GM21529 (cell line): ENCODE results near the gene FRRS1L.
"Not testable (repeated sequence)": the region's sequence is repeated elsewhere in the genome, so short reads cannot be mapped to it uniquely, and the experiment has no call there.

ENCODE experiments used
- ATAC-seq: cut with Tn5 transposase; IDR thresholded peaks from one replicate; pipeline ENCODE4 v1.9.1; 2021; ENCODE audit not compliant: unreplicated experiment

The FRRS1L gene

DNA sequence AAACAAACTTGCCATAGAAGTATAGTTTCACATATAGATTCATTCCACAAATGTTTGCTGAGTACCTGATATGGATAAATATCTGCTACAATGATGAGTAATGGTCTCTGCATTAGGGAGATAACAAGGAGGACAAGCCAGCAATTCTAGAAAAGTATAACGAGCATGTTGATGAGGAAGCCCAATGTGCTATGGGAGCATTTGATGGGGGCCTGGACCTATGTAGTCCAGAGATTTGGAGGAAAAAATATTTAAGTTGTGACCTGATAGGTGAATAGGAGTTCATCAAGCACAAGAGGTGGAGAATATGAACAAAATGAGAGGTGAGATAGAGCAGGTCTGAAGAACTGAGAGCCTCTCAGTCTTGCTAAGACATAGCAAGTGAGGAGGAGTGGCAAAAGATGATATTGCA, 32.9 kb downstream of the FRRS1L start:
- ATAC-seq, result no peak

DNA sequence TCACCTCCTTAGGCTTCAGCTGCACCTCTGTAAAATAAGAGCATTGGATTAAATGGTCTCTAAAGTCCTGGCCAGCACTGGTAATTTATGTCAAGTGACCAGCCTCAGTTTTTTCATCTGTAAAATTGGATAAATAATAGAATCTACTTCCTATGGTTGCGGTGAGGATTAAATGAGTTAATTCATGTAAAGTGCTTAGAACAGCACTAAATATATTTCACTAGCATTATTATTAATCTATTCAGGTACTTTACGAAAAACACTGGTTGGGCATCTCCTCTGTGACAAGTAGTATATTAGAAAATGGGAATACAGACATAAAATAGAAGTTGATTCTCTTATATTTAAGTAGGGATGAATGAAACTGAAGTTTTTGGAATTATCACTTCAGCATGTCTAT, 33.5 kb downstream of the FRRS1L start:
- no peak for ATAC-seq

DNA sequence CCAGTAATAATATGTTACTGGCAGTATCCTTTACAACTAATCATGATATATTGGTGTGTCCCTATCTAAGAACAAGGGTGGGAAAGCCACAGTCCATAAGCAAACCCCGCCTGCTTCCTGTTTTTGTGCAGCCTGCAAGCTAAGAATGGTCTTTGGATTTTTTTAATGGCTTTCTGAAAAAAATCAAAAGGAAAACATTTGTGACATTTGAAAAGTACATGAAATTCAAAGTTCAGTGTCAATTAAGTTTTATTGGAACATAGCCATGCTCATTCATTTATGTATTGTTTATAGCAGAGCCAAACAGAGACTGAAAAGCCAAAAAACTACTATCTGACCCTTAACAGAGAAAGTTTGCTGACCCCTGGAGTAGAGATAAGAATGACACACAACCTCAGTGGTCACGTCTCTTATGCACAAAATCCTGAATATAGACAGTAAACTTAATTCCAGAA, 34.5 kb downstream of the FRRS1L start:
- no peak for ATAC-seq

DNA sequence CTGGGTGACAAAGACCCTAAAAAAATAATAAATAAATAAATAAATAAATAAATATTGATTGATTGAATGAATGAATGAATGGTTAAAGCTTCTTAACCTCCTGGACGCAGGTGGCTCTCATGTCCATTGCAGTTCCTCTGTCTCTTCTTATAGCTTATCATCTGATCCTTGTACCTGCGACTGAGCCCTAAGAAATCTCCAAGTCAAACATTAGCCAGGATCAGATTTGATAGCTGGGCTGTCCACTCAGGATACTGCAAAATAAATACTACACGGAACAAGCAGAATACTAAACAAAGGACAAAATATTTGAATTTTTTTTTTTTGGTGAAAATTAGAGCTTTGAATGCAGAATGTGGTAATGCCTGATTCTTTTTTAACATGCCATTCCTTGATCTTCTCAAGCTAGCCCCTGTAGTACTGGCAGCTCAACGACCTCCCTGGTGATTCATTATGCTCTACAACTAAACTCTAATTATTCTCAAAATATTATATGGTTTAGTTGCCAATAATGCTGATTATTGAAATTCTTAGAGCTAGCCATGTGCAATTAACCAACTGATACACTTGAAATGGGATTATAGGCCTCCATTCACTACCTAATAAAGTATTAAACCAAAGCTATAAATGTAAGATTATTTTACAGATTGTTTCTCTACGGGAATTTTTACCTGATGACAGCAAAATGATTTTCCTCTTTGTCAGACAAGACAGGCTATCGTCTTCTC, 37.4 kb downstream of the FRRS1L start:
- ATAC-seq, result no peak

DNA sequence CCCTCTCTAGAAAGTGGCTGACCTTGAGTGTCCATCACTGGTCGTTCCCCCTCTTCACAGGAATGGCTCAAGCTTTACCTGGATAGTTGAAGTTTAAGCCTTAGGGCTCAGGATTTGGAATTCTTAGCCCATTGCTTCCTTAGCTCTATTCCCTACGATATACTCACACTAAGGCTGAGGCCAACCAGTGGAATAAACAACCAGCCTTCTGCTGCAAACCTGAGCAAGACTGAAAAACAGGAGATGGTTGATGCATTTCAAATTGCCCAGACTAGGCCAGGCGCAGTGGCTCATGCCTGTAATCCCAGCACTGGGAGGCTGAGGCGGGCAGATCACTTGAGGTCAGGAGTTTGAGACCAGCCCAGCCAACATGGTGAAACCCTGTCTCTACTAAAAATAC, 40.4 kb downstream of the FRRS1L start:
- ATAC-seq, result not testable (repeated sequence)

DNA sequence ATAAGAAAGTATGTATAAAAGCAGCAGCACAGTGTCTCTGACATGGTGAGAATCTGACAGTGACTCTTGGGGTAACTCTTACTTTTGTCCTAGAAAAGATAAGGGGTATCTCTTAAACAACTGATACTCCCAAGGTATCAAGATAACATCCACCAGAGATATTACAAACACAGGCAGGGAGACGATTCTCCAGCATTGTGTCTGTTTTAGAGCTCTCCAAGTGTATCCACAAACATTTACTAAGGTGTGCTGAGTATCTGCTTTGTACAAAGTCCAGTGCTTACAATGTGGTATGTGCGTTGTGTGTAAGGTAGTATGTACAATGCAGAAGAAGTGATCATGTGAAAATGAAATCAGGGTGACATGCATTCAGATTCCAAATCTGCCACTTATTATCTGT, 42.9 kb downstream of the FRRS1L start:
- no peak for ATAC-seq

DNA sequence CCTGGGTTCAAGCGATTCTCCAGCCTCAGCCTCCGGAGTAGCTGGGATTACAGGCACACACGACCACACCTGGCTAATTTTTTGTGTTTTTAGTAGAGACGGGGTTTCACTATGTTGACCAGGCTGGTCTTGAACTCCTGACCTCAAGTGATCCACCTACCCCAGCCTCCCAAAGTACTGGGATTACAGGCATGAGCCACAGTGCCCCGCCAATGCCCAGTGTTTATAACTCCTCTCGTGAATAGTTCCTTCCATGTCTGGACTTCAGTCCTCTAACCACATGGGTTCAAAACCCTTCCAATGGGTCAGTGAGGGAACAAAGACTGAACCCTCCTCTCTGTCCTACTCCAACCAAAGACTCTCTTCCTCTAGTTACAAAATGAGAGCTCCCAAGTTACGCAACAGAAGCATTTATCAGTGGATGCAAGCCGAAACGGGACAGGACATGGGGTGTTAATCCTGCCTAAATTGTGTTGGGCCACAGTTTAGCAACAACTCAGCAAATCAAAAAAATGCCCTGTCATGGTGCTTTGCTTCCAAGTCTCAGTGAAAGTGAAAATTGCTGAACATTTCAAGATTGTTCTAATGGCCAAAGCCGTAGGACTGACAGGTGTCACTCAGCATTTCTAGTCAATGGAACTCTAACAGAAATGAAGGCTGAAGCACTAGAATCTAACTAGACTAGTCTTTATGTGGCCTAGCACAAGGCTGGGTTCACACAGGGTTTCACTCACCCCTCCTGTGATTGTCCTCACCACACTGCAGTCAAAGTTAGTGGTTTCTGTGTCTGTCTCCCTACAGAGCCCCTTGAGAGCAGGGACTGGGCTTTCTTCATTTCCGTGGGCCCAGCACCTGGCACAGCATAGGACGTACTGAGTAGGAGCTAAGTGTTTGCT, 44.1 kb downstream of the FRRS1L start:
- peak; percentile 24 for ATAC-seq

DNA sequence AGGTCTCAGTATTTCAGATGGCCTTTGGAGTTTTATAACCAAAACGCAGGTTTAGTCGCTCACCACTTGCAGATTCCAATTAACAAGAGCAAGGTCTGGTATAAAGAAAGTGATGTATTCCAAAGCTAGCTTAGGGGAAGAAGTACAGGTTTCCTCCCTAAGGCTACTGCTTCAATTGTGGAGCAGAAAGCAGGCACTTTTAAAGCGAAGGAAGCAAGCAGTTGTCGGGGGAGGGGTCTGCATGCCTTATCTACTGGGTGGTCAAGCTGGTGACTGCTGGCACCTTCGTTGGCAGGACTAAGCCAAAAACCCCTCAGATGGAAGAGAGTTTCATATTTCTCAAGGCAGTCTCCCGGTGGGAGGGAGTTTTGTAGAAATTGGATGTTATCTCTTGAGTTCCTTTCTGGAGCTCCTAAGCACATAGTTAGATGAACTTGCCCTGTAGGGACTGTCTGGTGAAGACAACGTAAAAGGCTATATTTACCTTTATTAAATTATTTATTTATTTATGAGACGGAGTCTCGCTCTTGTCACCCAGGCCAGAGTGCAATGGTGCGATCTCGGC, 45.7 kb downstream of the FRRS1L start:
- ATAC-seq, result no peak

DNA sequence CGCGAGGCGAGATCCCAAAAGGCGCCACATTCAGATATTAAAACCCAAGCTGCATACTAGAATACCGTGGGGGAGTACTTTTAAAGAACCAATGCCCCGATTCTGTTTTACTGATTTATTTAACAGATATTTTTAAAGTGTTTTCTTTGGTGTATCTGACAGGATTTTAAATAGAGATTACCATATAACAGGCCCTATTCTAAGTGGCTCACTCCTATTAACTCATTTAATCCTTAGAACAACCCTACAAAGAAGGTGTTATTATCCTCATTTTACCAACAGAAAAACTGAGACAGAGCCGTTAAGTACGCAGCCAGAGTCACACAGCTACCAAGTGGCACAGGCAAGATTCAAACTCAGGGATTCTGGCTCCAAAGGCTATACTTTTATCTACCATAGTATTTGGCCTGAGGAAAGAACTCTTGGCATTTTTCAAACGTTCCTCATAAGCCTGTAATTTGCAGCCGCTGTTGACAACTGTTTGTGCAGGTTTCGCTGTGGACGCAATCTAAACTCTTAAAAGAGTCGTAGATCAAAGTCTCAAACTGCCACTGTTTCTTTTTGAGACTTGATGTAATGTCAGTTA, 46.8 kb downstream of the FRRS1L start:
- ATAC-seq, result no peak

DNA sequence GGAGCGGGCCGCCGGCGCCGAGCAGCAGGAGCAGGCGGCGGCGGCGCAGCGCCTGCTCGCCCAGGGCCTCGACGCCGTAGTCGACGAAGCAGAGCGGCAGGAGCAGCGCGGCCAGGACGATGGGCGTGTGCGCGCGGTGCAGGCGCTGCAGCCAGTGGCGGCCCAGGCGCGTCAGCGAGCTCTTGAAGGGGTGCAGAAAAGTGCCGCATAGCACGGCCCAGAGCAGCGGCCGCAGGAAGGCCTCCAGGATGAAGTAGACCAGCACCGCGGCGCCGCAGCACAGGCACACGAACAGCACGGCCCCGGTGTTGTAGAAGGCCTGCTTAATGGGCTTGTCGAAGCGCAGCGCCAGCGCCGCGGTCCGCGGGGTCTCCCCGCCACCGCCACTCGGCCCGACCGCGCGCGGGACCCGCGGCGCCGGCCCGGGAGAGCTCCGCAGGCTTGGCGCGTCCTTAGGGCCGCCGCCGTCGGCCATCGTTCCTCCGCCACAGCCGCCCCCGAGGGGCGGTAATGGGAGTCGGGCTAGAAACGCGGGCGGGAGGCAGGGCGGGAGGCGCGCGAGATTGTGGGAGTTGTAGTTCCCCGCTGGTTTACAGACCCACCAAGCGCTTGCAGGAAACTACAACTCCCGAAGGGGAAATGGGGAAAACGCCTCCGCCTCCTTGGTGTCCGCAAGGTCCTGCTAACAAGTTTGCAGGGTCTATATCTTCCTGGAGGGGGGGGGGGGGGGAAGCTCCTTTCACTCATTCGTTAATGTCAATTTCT, 47.4 kb downstream of the FRRS1L start, which contains the start of gene TMEM245:
TMEM245 (minus strand) TSS at position 509 of the 765 bp plus-strand sequence; CDS start at position 475, 34 bp downstream.
- peak; percentile 89 for ATAC-seq

DNA sequence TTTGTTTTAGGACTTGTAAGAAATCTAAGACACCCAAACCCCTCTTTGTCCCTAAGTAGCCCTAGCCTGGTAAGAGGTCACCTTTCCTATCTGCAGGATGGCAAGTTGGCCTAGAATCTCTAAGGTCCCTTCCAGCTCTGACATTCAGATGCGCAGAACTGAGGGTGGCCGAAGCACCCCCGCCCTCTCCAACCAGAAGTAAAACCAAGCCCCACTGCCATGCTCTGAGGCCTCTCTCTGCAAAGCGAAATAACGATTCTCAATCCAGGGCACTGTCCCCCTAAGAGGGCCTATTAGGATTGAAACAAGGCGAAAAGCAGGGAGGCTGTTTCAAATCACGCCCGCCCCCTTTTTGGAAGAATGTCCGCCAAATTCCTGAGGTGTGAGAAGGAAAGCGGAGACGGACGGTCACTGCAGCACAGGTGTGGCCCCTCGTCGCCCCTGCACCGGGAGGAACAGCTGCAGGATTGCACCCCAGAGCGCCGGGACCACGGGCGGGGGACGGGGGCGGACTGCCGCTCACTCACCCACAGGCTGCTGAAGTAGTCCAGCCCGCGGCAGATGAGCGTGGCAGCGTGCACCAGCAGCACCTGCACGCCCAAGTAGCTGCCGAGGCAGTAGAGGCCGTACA, 48.1 kb downstream of the FRRS1L start:
- no peak for ATAC-seq

DNA sequence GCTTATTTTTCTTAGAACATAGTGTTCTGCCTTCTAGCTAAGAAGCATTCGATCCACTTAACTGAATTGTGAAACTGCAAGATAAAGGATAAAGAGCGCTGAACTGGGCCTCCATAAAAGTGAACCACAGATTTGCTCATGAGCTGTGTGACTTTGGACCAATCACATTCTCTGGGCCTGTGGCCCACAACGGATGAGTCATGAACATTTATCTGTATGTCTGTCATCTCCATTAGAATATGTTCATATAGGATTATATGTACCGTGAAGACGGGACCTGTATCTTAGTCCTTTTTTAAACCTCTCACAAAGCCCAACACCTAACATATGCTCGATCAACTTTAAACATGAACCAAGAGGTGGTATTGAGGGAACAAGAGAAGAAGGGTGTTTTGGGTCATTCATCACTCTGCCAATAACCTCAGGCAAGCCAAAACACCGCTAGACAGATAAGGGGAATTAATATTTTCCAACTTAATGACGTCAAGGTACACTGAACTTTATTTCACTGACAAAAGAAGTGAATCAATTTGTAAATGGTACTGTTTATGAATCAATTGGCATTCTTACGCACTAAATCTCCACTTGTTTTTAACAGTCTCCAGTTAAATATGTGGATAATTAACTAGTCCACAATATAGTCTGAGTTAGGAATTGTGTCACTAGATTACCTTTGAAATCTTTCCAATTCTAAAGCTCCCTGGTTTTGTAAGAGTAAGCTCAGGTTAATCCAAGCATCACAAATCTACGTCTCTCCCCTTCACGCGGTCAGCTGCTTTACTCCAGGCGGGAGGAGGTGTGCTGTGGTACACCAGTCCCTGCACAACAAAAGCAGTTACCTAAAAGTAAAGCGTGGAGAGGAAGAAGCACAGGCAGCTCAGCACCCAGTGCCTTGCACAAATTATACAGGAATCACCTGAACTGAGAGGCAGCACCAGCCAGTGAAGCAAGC, 48.9 kb downstream of the FRRS1L start:
- ATAC-seq, result no peak

DNA sequence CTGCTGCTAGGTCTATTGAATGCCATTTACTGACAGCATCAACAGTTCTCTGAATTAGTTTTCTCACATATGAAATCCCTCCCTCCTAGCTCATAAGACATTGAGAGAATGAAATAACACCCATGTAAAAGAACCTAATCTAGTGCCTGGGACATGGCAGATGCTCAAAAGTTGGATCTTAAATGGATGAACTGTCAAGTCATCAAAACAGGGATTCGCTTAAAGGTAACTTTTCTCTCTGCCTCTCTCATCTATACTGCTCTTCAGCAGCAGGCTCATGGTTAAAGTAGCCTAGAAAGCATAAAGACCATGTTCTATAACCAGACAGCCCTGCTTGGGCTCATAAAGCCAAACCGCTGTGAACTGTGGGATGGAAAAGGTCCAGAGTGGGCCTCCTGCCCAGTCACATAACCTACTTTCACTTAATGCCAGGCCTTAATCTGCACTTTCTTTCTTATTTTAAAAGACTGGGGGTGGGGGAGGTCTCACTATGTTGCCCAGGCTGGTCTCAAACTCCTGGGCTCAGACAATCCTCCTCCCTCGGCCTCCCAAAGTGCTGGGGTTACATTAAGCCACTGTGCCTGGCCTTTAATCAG, 51.0 kb downstream of the FRRS1L start:
- no peak for ATAC-seq

DNA sequence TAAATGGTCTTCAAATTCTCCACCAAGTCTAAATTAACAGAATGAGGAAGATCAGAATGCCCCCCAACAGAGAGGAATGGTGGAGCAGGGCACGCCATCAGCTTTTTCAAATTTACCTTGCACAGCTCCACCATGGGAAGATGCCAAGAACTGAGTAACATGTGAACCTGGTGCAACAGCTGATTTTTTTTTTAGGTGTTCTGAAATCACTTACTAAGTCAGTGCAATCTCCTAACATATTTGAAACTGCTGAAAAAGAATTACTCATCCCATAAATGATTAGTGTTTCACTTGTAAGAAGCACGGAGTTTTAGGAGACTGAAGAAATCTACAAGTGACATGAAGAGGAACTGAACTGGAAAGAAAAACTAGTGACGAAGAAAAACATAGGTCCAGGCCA, 52.4 kb downstream of the FRRS1L start:
- no peak for ATAC-seq

DNA sequence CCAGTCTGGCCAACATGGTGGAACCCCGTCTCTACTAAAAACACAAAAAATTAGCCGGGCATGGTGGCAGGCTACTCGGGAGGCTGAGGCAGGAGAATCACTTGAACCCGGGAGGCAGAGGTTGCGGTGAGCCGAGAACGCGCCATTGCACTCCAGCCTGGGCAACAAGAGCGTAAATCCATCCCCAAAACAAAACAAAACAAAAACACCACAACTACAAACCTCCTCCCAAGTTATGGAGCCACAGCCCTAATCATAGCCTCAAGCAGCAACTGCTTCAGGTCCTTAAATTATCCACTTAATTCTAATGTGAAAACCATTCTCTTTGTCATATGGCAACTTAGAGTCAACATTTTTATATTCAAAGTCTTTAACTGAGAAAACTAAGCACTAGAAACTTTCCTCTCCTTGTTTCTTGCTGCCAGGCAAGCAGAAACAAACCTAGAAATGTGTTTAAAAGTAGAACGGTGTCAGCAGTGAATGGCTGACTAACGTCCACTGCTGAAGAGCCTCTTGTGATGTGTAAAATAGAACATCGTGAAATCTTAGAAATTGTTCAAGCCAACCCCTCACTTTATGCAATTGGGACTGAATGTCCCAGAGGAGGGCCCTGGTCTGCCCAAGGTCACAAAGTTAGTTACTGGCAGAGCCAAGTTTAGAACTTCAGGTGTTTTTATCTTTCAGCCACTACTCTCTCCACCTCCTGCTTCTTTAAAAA, 53.0 kb downstream of the FRRS1L start:
- no peak for ATAC-seq

DNA sequence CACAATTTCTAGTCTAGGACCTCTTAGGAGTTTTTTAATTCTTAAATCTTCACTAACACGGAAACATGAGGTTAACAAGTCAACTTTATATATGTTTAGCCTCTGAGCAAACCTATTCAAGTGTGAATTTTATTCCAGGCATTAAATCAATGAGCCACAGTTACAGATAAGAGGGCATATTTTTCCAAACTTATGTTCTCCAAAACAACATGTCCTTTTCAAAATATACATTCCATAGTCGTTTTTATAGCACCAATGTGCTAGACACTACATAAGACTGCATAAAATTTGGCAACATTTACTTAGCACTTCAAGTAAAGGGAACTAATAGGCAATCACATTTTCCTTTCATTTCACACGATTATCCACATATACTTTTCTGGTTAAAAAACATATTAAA, 53.8 kb downstream of the FRRS1L start:
- no peak for ATAC-seq

DNA sequence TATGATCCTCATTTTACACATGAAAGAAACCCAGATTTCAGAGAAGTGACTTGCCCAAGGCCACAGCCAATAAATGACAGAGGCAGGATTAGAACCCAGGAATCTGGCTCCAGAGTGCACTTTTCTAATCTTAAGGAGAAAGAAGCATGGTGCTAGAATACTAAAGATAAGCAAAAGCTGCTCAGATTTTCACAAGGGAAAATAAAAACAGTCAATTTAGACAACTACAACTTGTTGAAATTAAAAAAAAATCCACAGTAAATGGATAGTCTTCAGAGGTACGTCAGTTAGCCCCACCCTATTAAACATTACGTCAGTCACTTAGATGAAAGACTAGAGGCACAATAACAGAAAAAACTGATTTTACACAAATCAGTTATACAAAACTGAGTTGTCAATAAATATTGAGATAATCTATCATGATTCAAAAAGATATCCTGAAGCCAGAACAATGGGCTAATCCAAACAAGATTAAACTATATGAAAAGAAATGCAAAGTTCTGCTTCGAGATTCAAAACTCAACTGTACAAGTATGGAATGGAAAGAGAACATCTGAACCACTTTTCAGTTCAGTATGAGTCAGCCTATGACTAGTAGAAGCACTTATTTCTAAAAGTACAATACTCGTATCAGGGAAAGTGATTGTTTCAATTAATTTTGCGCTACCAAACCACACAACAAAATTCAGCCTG, 56.6 kb downstream of the FRRS1L start:
- ATAC-seq, result peak; percentile 83
